NT2/D1 (cell line): ENCODE data around the gene GAD2.

ENCODE experiments used
- SUZ12 ChIP-seq: IDR thresholded peaks from 2 replicates; pipeline ENCODE4 v1.6.1; 2011; ENCODE audit not compliant: insufficient read length, insufficient read depth; ENCODE audit errors: extremely low read depth
- YY1 ChIP-seq: IDR thresholded peaks from 2 replicates; pipeline ENCODE4 v1.6.1; 2011; ENCODE audit not compliant: insufficient read length, insufficient read depth
- ZNF274 ChIP-seq: IDR thresholded peaks from 2 replicates; pipeline ENCODE4 v1.6.1; 2011; ENCODE audit warnings: mild to moderate bottlenecking, low read depth, low read length

DNA sequence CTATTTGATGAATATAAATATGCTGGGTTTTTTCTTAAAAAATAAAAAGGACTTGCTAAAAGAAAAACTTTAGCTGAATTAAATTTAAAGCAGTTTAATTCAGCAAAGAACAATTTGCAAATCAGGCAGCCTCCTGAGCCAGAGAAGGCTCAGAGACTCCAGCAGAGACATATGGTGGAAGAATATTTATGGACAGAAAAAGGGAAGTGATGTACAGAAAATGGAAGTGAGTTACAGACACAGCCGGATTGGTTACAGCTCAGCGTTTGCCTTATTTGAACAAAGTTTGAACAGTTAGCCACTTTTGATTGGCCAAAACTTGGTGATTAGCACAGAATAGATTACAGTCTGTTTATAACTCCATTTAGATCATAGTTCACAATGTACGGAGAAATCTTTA lies 110.3 kb downstream of the GAD2 start:
- TF ChIP-seq YY1 (no peak), SUZ12 (no peak), ZNF274 (no peak)
